NCI-H2227 (cell line): ENCODE results near the gene LGALS9.
"Not testable (repeated sequence)": the region's sequence is repeated elsewhere in the genome, so short reads cannot be mapped to it uniquely, and the experiment has no call there.

ENCODE experiments used
- DNase-seq: peaks from one replicate; lab custom pipeline; 2025; ENCODE audit not compliant: unreplicated experiment; lab: John Stamatoyannopoulos, UW

LGALS9 gene

DNA sequence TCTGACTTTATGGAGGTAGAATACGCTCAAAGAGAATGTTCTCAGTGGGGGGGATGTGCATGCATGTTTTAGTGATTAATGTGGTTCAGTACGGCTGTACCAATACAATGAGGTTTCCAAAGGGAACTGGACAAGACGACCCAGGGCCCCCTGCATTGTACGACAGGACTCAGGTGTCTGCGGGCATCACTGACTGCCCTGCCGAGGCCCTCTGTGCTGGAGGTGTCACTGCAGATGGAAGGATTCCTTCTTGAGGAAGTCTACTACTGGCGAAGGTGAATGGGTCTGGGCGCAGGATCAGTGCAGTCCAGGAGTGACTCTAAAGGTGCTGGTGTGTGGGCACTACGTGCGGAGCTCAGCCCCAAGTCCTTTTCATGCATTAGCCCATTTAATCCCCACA is 3.5 kb upstream of the LGALS9 start:
- no peak for DNase-seq

DNA sequence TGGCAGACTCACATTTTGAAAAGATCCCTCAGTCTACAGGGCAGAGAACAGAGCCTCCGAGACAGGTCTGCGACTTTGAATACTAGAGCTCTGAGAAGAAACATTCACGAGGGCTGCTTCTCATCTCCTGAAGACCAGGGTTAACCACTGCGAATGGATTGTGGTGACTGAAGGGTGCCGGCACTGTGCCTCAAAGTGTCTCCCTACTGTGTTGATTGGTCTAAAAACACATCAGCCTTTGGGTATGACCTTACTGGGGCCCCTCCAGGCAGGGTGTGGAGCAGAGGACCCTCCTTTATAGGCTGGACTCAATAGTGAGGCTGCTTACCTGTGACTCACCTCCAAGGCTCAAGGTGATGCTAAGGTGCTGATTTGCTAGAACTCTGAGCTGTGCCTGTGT is 2.6 kb upstream of the LGALS9 start:
- no peak for DNase-seq

- not testable (repeated sequence) for DNase-seq
Observed at GRCh38 chr17:27629260-27629659, 1.7 kb upstream of the LGALS9 start.

- no peak for DNase-seq
Observed at GRCh38 chr17:27631411-27631760, 398 bp downstream of the LGALS9 start.

DNA sequence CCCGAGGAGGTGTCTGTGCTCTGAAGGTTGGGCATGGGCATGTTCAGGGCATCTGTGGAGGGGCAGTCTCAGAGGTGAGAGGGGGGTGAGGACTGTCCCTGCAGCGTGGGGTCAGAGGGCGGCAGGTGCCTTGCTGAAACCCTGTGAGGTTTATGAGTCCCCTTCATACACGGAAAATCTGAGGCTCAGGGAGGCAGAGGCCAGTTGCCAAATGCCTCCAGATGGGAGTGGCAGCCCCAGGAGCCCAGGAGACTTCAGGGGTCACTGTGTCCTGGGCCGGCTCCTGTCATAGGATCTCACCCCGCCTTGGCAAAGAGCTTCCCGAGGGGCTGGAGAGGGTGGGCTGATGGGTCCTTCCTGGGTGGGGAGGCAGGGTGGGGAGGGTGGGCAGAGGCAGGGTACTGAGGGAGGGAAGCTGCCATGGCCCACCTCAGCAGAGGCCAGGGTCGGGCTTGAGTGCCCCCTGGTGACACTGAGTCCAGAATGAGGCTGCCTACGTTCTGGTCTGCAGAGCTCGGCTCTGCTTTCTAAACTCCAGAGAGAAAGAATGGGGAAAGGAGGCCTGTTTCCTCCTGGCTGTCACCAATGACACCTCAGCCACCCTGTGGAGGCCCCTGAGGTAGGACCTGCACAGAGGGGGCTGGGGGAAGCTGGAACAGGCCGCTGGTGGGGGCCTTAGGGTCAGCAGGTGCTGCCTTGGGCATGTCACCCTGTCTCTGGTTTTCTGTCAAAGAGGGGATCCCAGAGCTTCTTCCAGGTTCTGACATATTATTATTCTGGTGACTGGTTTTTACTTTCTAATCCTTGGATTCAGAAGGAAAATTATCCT is 1.1 kb downstream of the LGALS9 start:
- no peak for DNase-seq

DNA sequence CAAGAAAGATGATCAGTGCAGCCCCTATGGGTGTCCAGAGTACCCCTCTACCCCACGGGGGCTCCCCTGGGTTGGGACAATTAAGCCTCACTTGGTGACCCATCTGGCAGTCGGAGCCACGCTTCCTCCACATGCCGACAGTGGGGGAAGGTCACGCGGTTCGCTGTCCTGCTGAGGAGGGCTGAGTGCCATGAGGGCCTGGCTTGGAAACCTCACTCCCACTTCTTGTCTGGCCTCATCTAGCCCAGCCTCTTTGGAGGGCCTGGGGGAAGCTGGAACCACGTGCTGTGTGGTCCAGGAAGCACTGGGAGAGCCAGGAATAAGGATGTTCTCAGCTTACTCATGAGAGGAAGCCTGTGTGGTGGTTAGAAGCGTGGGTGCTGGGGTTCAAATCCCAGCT is 1.8 kb downstream of the LGALS9 start:
- not testable (repeated sequence) for DNase-seq

DNA sequence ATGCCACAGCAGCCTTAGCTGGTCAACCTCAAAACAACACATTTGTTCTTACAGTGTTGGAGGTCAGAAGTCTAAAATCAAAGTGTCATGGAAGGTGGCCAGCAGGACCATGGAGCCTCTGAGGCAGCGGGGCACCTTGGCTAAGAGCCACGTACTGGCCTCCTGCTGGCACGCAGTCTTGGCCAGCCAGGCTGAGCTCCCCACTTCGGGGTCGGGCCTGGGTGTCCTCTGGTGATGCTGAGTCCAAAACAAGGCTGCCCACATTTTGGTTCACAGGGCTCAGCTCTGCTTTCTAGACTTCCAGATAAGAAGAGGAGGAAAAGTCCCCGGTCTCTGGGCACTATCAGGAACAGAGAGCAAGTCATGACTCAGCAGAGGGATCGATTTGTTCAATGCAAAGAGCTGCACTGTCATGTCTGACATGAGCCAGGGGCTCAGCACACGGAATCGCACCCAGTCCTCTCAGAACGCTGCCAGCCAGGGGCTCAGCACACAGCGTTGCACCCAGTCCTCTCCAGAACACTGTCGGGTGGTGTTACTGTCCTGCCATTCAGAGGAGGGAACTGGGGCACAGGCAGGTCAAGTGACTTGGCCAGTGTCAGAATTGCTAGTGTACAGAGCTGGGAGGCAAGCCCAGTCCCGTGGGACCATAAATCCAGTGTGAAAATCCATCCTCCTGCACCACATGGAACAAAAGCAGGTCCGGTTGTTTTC is 2.5 kb downstream of the LGALS9 start:
- DNase-seq, result no peak

DNA sequence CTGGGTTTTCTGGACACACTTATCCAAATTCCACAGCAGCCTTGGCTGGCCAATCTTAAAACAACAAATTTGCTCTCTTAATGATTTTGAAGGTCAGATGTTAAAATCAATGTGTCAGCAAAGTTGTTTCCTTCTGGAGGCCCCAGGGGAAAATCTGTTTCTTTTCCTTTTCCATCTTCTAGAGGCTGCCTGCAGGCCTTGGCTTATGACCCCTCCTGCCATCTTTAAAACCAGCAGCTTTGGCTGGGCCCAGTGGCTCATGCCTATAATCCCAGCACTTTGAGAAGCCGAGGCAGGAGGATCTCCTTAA is 3.0 kb downstream of the LGALS9 start:
- DNase-seq, result no peak

GRCh38 chr17:27634776-27635175 is 3.8 kb downstream of the LGALS9 start:
- DNase-seq, result no peak

GRCh38 chr17:27635275-27635823 is 4.4 kb downstream of the LGALS9 start:
- no peak for DNase-seq

- not testable (repeated sequence) for DNase-seq
Observed at GRCh38 chr17:27636005-27636520, 5.1 kb downstream of the LGALS9 start.

DNA sequence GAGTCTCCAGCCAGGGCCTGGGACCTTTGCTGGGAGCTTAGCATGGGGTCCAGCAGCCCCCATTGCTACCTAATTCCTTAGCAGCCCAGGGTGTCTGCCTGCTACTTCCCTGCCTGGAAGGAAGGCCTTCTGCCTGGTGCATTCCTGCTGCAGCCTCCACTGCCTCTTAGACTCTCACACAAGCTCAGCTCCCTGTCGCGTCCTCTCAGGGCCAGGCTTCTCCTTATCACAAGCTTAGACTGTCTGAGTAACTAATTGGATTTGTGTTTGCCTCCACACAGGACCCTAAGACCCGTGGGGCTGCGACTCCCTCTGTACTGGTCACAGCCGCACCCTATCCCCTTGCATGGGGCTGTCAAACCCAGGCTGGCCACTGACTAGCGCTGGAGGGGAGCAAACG is 6.8 kb downstream of the LGALS9 start:
- DNase-seq, result not testable (repeated sequence)

DNA sequence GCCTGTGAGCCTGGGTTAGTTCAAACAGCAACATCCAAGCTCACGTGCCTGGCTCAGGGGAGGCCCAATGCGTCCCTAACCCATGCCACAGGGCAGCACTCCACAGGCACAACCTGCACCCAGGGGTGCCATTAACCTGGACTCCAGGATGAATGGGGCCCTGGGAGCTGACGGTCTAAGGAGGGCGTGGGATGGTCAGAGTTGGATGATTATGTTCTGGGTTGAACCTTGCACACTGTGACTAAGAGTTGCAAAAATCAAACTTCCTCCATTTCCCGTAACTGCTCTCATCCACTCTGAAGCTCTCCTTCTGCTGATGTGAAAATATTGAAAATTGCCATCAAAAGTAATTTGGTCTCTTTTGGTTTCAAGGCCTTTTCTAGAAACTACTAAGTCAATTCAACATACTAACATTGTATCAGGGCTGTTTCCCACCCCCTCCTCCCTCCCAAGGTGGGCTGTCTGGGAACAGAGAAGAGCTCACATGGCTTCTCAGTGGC is 7.5 kb downstream of the LGALS9 start:
- DNase-seq, result not testable (repeated sequence)

DNA sequence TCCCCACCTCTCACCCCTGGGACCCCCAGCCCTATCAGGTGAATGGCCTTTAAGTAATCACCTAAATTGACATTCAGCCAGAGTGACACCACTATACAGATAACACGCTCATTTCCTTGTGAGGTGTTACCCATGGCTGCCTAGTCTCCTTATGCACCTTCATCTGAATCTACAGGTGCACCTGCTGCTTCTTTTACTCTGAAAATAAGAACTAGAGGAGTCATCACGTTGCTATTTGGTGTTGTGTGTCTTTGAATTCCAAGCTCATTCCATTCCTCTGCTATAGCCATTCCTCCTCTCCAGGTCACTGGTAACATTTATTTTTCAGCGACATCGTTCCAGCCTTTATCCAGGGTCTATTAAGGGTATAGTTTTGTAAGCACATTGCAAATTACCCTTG is 9.8 kb downstream of the LGALS9 start:
- no peak for DNase-seq

DNA sequence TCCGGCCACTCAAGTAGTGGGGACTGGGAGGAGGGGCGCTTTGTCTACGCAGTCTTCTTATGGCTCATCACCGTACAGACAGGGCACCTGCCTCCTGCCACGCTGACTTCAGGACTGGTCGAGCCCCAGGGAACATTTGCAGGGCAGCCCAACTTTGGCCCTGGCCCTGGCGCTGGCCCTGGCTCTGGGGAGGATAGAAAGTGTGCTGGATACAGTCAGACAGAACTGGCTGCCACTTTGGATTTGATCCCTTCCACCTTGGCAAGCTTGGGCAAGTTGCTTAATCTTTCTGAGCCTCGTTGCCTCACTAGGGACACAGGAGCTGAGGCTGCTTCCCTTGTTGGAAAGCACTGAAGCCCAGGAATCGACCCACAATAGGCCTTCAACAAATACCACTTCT is 13.6 kb downstream of the LGALS9 start:
- no peak for DNase-seq

DNA sequence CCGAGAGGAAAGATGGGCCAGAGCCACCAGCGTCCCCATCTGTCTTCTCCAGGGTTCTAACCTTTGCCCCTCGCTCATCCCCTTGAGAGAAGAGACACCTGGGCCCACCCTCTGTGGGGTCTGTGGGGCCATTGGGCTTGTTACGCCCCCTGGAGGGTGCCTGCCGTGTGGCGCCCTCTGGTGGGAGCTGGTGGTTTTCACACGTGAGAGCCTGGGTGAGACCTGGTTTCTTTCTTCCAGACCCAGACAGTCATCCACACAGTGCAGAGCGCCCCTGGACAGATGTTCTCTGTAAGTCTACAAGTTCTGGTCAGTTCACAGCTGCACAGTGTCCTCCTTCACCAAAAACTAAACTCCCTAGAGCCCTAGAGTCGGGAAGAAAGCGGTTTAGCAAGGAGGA is 14.6 kb downstream of the LGALS9 start:
- not testable (repeated sequence) for DNase-seq

DNA sequence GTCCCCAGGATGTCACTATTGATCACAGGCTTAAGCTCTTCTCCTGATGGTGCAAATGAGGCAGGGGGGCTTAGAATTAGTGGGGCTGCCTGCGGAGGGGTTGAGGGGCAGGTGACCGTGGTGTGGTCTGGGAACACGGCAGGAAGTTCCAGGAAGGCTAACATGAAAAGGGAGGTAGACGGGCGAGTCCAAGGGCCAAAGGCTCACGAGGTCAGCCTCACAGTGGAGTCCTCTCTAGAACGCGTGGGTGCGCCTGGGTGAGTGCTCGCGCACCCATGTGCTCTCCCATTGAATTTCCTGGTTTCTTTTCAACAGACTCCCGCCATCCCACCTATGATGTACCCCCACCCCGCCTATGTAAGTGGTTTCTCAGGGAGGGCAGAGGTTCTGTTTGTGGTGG is 15.2 kb downstream of the LGALS9 start:
- DNase-seq, result no peak

DNA sequence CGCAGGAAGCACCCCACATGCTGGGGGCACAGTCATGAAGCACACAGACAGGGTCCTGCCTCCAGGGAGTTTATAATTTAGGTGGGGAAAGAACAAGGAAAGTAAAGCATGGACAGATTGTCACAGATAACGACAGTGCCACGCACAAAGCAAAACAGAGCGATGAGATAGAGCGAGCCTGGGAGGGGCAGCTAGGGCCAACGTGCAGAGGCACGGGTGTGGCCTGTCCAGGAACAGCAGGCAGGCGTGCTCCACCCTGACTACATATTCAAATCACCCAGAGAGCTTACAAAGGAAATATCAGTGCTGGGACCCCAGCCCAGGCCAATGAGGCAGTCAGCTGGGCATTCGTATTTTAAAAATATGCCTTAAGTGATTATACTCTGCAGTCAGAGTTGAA is 16.8 kb downstream of the LGALS9 start:
- DNase-seq, result no peak

- DNase-seq, result not testable (repeated sequence)
Observed at GRCh38 chr17:27649111-27649571, 18.2 kb downstream of the LGALS9 start.

DNA sequence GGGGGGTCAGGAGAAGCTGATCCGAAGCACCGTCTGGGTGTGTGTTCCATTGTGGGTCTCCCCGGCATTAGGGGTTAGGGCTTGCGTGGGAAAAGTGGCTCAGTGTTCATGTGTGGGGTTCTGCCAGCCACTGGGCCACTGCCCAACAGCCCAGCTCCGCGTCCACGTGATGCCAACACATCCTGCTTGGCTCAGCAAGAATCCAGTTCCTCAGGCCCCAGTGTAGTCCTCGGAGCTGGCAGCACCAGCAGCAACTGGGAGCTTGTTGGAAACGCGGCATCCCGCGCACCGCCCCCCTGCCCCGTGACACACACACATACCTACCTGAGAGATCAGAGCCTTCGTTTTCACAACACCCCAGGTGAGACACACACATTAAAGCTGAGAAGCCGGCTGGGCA is 18.9 kb downstream of the LGALS9 start:
- DNase-seq, result no peak

GRCh38 chr17:27650836-27651235 is 19.8 kb downstream of the LGALS9 start:
- no peak for DNase-seq
